HG03097 (cell line): ENCODE measurements around the gene PGK1.
A peak's percentile ranks its signal among the peaks of the same experiment; 100 is the strongest.
"Not testable (repeated sequence)": the region's sequence is repeated elsewhere in the genome, so short reads cannot be mapped to it uniquely, and the experiment has no call there.

Source experiments
- ATAC-seq: cut with Tn5 transposase; IDR thresholded peaks from one replicate; pipeline ENCODE4 v1.9.1; 2021; ENCODE audit not compliant: unreplicated experiment, low FRiP score

Gene PGK1

DNA sequence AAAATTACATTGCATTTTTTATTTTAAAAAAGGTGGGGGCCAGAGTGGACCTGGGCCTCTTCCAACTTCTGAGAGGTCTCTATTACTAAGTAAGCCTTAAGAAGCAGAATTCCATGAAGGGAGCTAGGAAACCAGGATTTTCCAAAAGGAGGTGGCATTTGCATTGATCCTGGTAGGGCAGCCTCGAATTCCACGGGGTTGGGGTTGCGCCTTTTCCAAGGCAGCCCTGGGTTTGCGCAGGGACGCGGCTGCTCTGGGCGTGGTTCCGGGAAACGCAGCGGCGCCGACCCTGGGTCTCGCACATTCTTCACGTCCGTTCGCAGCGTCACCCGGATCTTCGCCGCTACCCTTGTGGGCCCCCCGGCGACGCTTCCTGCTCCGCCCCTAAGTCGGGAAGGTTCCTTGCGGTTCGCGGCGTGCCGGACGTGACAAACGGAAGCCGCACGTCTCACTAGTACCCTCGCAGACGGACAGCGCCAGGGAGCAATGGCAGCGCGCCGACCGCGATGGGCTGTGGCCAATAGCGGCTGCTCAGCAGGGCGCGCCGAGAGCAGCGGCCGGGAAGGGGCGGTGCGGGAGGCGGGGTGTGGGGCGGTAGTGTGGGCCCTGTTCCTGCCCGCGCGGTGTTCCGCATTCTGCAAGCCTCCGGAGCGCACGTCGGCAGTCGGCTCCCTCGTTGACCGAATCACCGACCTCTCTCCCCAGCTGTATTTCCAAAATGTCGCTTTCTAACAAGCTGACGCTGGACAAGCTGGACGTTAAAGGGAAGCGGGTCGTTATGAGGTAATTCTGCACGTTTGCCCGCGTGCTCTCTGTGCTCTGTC is at the start of gene PGK1:
Gene PGK1, plus strand, starts transcription at position 626 of the 824 bp plus-strand sequence. Its CDS starts 93 bp downstream, at position 719.
- peak; percentile 96 for ATAC-seq

- ATAC-seq: no peak
Measured at GRCh38 chrX:78063687-78064086, 40.4 kb upstream of the PGK1 start.

GRCh38 chrX:78064152-78064551 is 39.9 kb upstream of the PGK1 start:
- no peak for ATAC-seq

DNA sequence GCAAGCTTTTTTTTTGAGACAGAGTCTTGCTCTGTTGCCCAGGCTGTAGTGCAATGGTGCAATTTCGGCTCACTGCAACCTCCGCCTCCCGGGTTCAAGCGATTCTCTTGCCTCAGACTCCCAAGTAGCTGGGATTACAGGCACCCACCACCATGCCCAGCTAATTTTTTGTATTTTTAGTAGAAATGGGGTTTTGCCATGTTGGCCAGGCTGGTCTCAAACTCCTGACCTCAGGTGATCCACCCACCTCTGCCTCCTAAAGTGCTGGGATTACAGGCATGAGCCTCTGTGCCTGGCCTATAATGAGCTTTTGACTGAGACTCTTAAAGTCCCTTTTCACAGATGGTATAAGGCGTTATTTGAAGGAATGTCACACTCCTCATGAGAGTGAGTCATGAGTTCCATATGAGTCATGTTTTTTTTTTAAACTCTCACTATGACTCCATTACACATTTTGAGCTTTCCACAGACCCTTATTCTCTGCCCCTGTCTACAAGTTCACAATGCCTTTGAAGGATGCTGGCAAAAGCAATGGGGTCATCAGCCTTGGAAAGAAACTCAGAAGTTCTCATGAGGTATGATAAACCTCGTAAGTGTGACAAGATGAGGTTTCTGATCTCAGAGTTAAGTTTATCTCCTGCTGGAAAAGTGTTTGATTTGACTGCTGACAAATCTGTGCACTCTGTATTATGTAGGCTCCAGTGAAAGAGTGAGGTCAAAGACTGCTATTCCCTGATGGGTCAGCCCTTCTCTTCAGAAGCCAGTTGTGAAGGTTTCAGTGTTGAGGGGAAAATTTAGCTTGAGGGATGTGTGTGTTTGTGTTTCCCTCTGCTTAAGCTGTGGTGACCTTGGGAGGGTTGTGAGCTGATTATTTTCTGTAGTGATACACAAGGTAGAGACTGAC is 39.1 kb upstream of the PGK1 start:
- peak; percentile 85 for ATAC-seq

DNA sequence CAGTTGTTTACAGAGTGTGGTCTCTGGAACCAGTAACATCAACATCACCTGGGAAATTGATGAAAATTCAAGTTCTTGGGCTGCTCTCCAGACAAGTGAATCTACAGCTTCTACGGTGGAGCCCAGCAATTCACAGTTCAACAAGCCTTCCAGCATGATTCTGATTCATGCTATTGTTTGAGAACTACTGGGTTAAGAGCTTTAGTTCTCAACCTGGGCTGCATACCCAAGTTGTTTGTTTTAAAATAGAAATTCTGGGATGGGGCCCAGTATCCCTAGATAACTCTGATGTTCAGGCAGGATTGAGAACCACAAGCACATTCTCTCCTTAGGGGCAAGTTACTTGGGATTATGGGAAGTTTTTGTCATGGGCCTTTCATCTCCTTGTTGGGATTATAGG is 37.9 kb upstream of the PGK1 start:
- ATAC-seq: no peak

DNA sequence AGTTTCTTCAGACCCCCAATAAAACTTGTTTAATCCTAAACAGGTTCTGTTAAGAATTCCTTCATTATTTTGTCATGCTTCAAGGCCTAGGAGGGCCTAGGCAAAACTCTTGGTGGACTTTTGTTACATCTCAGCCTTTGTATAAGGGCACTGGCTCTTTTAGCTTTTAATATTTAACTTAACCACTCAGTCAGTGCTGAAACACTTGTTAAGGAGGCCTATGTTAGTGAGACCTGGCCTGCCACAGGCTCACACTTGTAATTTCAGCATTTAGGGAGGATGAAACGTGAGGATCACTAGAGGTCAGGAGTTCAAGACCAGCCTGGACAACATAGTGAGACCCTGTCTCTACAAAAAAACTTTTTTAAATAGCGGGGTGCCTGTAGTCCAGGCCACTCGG is 32.7 kb upstream of the PGK1 start:
- no peak for ATAC-seq

DNA sequence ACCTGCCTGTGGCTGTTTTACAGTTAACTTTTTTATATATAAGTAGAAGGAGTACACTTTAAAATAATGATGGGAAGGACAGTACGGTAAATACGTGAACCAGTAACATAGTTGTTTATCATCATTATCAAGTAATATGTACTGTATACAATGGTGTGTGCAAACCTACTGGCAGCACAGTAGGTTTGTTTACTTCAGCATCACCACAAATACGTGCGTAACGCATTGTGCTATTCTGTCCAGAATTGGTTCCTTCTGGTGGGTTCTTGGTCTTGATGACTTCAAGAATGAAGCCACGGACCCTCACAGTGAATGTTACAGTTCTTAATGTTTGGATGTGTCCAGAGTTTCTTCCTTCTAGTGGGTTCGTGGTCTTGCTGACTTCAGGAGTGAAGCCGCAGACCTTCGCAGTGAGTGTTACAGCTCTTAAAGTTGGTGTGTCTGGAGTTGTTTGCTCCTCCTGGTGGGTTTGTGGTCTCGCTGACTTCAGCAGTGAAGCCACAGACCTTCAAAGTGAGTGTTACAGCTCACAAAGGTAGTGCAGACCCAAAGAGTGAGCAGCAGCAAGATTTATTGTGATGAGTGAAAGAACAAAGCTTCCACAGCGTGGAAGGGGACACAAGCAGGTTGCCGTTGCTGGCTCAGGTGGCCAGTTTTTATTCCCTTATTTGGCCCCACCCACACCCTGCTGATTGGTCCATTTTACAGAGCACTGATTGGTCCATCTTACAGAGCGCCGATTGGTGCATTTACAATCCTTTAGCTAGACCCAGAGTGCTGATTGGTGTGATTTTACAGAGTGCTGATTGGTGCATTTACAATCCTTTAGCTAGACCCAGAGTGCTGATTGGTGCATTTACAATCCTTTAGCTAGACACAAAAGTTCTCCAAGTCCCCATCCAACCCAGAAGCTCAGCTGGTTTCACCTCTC is 30.6 kb upstream of the PGK1 start:
- not testable (repeated sequence) for ATAC-seq

- ATAC-seq: no peak
Measured at GRCh38 chrX:78074088-78074487, 30.0 kb upstream of the PGK1 start.

GRCh38 chrX:78075787-78076389 is 28.2 kb upstream of the PGK1 start:
- no peak for ATAC-seq

DNA sequence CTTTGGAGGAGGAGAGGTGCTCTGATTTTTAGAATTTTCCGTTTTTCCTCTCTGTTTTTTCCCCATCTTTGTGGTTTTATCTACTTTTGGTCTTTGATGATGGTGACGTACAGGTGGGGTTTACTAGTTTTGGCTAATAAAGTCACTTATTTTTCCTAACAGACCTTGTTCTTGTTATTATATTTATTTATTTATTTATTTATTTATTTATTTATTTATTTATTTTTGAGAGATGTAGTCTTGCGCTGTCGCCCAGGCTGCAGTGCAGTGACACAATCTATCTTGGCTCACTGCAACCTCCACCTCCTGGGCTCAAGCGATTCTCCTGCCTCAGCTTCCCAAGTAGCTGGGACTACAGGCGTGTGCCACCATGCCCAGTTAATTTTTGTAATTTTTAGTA is 22.6 kb upstream of the PGK1 start:
- not testable (repeated sequence) for ATAC-seq

DNA sequence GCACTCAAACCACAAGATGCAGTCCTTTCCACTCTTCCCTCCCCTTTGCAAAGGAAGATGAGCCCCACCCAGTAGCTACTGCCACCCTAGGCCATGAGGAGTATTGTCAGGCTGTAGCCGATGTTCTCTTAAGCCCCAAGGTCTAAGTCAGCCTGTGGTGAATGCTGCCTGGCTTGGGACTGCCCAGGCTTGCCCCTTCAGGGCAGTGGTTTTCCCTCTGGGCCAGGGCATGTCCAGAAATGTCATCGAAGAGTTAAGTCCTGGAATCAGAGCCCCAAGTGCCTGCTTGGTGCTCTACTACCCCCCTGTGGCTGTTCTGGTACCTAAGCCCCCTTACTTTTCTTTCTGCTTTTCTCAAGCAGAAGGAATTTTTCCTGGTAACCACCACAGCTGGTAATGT is 11.8 kb upstream of the PGK1 start:
- ATAC-seq: no peak

DNA sequence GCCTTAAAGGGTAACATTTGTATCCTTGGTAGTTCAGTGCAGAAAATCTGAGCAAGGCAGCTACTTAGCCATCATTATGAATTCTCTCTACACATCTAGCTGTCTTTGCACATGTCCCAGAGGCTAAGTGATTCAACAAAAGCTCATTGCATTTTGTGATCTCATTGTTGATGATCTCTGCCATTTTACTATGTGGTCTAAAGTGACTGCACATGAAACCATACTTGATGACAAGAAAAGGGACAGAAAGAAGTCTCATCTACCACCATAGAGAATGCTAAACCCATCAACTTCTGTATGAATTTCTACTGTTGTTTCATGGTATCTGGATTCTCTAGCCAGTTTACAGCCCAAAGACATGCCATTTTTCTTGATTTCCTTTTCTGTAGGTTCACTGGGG is 5.9 kb upstream of the PGK1 start:
- ATAC-seq: no peak

- no peak for ATAC-seq
Measured at GRCh38 chrX:78102091-78102490, 2.0 kb upstream of the PGK1 start.

- ATAC-seq: no peak
Measured at GRCh38 chrX:78103001-78103622, 936 bp upstream of the PGK1 start.

GRCh38 chrX:78104447-78105176 is 564 bp downstream of the PGK1 start:
- no peak for ATAC-seq

GRCh38 chrX:78105944-78106650 is 2.0 kb downstream of the PGK1 start:
- ATAC-seq: no peak

- no peak for ATAC-seq
Measured at GRCh38 chrX:78106651-78106986, 2.6 kb downstream of the PGK1 start.

GRCh38 chrX:78109458-78109857 is 5.4 kb downstream of the PGK1 start:
- no peak for ATAC-seq
